HepG2 (cell line): ENCODE data around the gene SETD1A. TPM values are rescaled to one million over a fixed set of nuclear protein-coding genes. Genes with fewer than 3 reads are reported as not detected.
A peak's percentile ranks its signal among the peaks of the same experiment; 100 is the strongest.

Source experiments
- CENPX ChIP-seq: sonication (generic); formaldehyde crosslinking; IDR thresholded peaks from 2 replicates; pipeline ENCODE4 v1.9.0; 2021; ENCODE audit warnings: mild to moderate bottlenecking, missing genetic modification reagents, moderate library complexity
- FOXM1 ChIP-seq: sonication (generic); formaldehyde crosslinking; IDR thresholded peaks from 2 replicates; pipeline ENCODE4 v1.5.0; 2020; ENCODE audit warnings: missing genetic modification reagents
- GABPA ChIP-seq, 2 experiments: IDR thresholded peaks; 2 replicates each; pipeline ENCODE4 v1.6.1; 2011 to 2016; ENCODE audit warnings: low read depth in 2 of 2, low read length in 1 of 2, missing biosample characterization in 1 of 2, missing genetic modification characterization in 1 of 2
- MBD4 ChIP-seq: IDR thresholded peaks from 2 replicates; pipeline ENCODE4 v1.6.1; 2012; ENCODE audit warnings: low read length, inconsistent platforms, borderline replicate concordance
- MIXL1 ChIP-seq: IDR thresholded peaks from 2 replicates; pipeline ENCODE4 v1.6.1; 2016
- RXRA ChIP-seq: sonication (generic); formaldehyde crosslinking; IDR thresholded peaks from 2 replicates; pipeline ENCODE4 v1.5.1; 2020; ENCODE audit warnings: missing genetic modification reagents
- SIX1 ChIP-seq: sonication (generic); formaldehyde crosslinking; IDR thresholded peaks from 2 replicates; pipeline ENCODE4 v1.4.0; 2020; ENCODE audit warnings: missing genetic modification reagents, borderline replicate concordance
- ZBTB7B ChIP-seq: sonication (generic); formaldehyde crosslinking; IDR thresholded peaks from 2 replicates; pipeline ENCODE4 v1.4.0; 2020; ENCODE audit warnings: missing genetic modification reagents
- ZC3H13 ChIP-seq: sonication (generic); formaldehyde crosslinking; IDR thresholded peaks from 2 replicates; pipeline ENCODE4 v1.8.1; 2023; ENCODE audit warnings: mild to moderate bottlenecking, missing genetic modification reagents, moderate library complexity
- ZNF451 ChIP-seq: sonication (generic); formaldehyde crosslinking; IDR thresholded peaks from 2 replicates; pipeline ENCODE4 v1.5.0; 2020; ENCODE audit warnings: mild to moderate bottlenecking, missing genetic modification reagents
- ZNF660 ChIP-seq: sonication (generic); formaldehyde crosslinking; IDR thresholded peaks from 2 replicates; pipeline ENCODE4 v1.5.1; 2020; ENCODE audit warnings: mild to moderate bottlenecking, low read depth, missing genetic modification reagents, borderline replicate concordance
- ZSCAN21 ChIP-seq: sonication (generic); formaldehyde crosslinking; IDR thresholded peaks from 2 replicates; pipeline ENCODE4 v1.8.0; 2022; ENCODE audit warnings: mild to moderate bottlenecking, missing genetic modification reagents, moderate library complexity, borderline replicate concordance
- polyA plus RNA-seq, 8 experiments: library from polyadenylated mRNA; depleted of rRNA in 3 of 8; stranded (reverse) in 7 of 8; unstranded in 1 of 8; fragments of >200 nt; fragmentation: Illumina TruSeq in 4 of 8; extraction: Trizol in 4 of 8; gene quantifications; 2 replicates each; pipeline versions ENCODE4 v1.2.1 to v1.2.3, GENCODE V29; 2011 to 2016; ENCODE audit warnings: low read depth in 4 of 8, missing spikeins in 1 of 8, mixed read lengths in 1 of 8; ENCODE audit not compliant: insufficient read depth in 1 of 8
- total RNA-seq, 5 experiments: library from RNA; depleted of rRNA; stranded (reverse); fragments of >200 nt; fragmentation: Illumina TruSeq; extraction: Trizol; gene quantifications; 2 replicates each; pipeline ENCODE4 v1.2.3, GENCODE V29; 2016; ENCODE audit warnings: low read depth in 1 of 5
- TF ChIP-seq, protein P1 (sequence below): sonication (generic); formaldehyde crosslinking; IDR thresholded peaks from 2 replicates; pipeline ENCODE4 v1.4.0; 2020; ENCODE audit warnings: mild to moderate bottlenecking, missing genetic modification reagents
- TF ChIP-seq, protein P2 (sequence below): sonication (generic); formaldehyde crosslinking; IDR thresholded peaks from 2 replicates; pipeline ENCODE4 v1.4.0; 2020; ENCODE audit warnings: mild to moderate bottlenecking, missing genetic modification reagents
- TF ChIP-seq, protein P3 (sequence below): sonication (generic); formaldehyde crosslinking; IDR thresholded peaks from 2 replicates; pipeline ENCODE4 v1.5.1; 2020; ENCODE audit warnings: mild to moderate bottlenecking, missing genetic modification reagents, borderline replicate concordance
- TF ChIP-seq, protein P4 (sequence below): sonication (generic); formaldehyde crosslinking; IDR thresholded peaks from 2 replicates; pipeline ENCODE4 v1.5.1; 2020; ENCODE audit warnings: missing genetic modification reagents, mild to moderate bottlenecking, borderline replicate concordance

Gene SETD1A
- total and polyA plus RNA-seq, 2 of the 13 experiments (the other 11 are each of a cell fraction or from before 2014, with no cell fraction given): 3.8 to 5.6 TPM

DNA sequence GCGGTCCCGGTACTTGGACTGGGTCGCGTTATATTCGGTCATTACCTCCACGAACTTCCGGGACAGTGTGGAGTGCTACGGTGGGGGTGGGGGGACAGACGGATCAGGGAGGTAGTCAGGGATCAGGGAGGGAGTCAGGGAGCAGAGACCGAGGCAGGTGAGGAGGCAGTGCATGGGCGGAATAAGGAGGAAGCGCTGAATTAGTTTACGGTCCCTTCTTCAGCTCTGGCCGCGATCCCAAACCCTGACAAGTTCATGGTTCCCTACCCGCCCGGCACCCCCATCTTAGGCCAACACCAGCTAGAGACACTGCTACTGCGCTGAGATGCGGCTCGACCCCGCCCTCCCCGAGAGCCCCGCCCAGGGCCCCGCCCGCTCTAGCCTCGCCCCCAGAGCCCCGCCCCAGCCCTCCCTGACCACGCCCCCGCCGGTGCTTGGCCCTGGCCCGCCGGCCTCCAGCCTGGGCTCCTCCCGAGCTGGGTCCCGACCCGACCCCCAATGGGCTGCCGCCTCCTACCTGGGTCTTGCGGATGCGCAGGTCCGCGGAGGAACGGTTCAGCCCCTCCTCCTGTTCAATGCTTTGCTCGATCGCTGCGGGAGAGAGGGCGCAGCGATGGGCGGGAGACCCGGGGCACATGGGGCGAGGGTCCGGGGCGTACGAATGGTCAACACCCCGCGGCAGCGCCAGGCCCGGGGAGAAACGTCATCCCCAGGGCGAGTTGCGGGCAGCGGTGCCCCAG, 39.6 kb downstream of the SETD1A start (continued):
- TF ChIP-seq, protein P1, sequence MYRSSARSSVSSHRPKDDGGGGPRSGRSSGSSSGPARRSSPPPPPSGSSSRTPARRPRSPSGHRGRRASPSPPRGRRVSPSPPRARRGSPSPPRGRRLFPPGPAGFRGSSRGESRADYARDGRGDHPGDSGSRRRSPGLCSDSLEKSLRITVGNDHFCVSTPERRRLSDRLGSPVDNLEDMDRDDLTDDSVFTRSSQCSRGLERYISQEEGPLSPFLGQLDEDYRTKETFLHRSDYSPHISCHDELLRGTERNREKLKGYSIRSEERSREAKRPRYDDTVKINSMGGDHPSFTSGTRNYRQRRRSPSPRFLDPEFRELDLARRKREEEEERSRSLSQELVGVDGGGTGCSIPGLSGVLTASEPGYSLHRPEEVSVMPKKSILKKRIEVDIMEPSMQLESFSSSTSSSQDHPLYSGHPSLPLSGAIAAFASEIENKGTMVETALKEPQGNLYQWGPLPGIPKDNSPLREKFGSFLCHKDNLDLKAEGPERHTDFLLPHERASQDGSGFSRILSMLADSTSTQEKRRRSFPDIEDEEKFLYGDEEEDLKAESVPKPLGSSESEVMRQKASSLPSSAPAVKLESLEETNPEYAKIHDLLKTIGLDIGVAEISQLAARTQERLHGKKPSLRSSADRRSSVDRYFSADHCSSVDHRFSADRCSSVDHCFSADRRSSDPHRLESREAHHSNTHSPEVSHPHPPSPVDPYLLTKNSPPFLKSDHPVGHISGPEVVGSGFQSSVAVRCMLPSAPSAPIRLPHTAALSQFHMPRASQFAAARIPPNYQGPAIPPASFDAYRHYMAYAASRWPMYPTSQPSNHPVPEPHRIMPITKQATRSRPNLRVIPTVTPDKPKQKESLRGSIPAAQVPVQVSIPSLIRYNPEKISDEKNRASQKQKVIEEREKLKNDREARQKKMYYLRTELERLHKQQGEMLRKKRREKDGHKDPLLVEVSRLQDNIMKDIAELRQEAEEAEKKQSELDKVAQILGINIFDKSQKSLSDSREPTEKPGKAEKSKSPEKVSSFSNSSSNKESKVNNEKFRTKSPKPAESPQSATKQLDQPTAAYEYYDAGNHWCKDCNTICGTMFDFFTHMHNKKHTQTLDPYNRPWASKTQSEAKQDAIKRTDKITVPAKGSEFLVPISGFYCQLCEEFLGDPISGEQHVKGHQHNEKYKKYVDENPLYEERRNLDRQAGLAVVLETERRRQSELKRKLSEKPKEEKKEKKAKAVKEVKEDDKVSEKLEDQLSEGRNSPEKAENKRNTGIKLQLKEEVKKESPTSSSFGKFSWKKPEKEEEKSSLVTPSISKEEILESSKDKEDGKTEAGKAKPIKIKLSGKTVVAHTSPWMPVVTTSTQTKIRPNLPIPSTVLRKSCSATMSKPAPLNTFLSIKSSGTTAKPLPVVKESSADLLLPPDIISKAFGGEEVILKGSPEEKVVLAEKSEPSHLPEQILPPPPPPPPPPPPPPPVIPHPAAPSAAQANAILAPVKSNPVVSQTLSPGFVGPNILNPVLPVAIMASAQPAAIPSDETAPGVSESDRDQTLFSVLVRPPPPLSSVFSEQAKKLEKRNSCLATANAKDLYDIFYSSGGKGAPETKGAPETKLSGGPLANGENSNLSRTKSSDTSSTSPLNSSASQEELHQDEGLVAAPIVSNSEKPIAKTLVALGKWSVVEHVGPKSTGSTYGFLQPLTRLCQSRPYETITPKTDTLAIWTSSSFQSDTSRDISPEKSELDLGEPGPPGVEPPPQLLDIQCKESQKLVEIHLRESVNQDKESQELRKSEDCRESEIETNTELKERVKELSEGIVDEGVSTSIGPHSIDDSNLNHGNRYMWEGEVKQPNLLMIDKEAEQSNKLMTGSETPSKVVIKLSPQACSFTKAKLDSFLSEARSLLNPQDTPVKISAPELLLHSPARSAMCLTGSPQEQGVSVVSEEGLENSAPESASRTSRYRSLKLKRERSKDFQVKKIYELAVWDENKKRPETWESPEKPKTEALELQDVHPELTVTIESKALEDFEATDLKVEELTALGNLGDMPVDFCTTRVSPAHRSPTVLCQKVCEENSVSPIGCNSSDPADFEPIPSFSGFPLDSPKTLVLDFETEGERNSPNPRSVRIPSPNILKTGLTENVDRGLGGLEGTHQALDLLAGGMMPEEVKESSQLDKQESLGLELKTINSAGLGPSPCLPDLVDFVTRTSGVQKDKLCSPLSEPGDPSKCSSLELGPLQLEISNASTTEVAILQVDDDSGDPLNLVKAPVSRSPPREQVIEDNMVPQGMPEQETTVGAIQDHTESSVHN (CRISPR knock-in tag): no peak
- TF ChIP-seq, protein P2, sequence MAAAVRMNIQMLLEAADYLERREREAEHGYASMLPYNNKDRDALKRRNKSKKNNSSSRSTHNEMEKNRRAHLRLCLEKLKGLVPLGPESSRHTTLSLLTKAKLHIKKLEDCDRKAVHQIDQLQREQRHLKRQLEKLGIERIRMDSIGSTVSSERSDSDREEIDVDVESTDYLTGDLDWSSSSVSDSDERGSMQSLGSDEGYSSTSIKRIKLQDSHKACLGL (CRISPR knock-in tag): peak; percentile 73
- TF ChIP-seq GABPA (IDR thresholded peaks at IDR 0.05; ENCODE audit: low read depth, low read length) (no peak; the same call in 1 of the 2 replicates), GABPA (CRISPR knock-in tag; IDR thresholded peaks at IDR 0.05; ENCODE audit: low read depth) (no peak), ZC3H13 (CRISPR knock-in tag) (peak; percentile 82), MIXL1 (CRISPR knock-in tag) (peak; percentile 12; the same call in 1 of the 2 replicates), ZSCAN21 (peak; percentile 81), RXRA (CRISPR knock-in tag) (peak; percentile 69), SIX1 (CRISPR knock-in tag) (0 out of 2 replicates have a peak, but pooled peaks have one; percentile 8), FOXM1 (CRISPR knock-in tag) (no peak), ZNF451 (CRISPR knock-in tag) (no peak; the same call in 1 of the 2 replicates), MBD4 (no peak), ZNF660 (CRISPR knock-in tag) (no peak), CENPX (no peak), ZBTB7B (CRISPR knock-in tag) (peak; percentile 90; the same call in 1 of the 2 replicates)
- TF ChIP-seq, protein P3, sequence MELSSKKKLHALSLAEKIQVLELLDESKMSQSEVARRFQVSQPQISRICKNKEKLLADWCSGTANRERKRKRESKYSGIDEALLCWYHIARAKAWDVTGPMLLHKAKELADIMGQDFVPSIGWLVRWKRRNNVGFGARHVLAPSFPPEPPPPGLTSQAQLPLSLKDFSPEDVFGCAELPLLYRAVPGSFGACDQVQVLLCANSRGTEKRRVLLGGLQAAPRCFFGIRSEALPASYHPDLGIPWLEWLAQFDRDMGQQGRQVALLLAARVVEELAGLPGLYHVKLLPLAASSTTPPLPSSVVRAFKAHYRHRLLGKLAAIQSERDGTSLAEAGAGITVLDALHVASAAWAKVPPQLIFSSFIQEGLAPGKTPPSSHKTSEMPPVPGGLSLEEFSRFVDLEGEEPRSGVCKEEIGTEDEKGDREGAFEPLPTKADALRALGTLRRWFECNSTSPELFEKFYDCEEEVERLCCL (CRISPR knock-in tag): 0 out of 2 replicates have a peak, but pooled peaks have one; percentile 53
- TF ChIP-seq, protein P4, sequence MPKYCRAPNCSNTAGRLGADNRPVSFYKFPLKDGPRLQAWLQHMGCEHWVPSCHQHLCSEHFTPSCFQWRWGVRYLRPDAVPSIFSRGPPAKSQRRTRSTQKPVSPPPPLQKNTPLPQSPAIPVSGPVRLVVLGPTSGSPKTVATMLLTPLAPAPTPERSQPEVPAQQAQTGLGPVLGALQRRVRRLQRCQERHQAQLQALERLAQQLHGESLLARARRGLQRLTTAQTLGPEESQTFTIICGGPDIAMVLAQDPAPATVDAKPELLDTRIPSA (CRISPR knock-in tag): no peak
